ENCODE data around the gene CHRNA5. TPM values are rescaled to one million over a fixed set of nuclear protein-coding genes. Genes with fewer than 3 reads are reported as not detected.

The CHRNA5 gene
- polyA plus RNA-seq, 2 of the 4 experiments (the other 2 are of a cell fraction): 29.8 to 49.6 TPM

DNA sequence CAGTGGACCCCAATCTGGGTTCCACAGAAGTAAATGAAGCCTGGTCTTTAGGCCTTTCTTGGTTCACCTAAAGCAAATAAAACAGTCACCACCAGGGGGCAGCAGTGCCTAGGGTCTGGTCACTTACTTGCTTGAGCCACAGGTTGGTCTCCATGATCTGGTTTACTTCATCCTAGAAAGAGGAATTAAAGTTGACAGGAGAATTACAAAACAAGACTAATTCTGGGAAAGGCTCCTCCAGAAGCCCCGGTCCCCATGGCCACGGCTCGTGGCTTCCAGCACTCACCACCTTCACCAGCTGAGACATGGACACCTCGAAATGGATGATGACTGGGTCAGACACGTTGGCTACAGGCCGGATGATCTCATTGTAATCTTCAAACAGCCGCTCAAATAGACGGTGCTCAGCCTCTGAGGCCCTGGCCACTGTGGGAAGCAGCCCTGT lies 53.2 kb downstream of the CHRNA5 start:
- peaks cover 14% of the 10 kb centered on the region; the same call in 2 of the 3 replicates for H3K4me1 ChIP-seq
- ATAC-seq (peak; percentile 77 to 78), FAIRE-seq (peak; percentile 96), DNase-seq (ENCODE audit: low read depth in 1 of 2, low spot score in 1 of 2) (peak; percentile 89 to 96)
- TF ChIP-seq RAD21 (conservative IDR thresholded peaks at IDR 0.05 in 1 of 2, IDR thresholded peaks at IDR 0.05 in 1 of 2) (peak; percentile 92 to 96), MAFK (IDR thresholded peaks at IDR 0.05; ENCODE audit: partially characterized antibody) (no peak), SMC3 (IDR thresholded peaks at IDR 0.05) (peak; percentile 95), JUN (IDR thresholded peaks at IDR 0.05) (no peak), EHMT2 (IDR thresholded peaks at IDR 0.05; ENCODE audit: low read depth) (no peak)
- TF ChIP-seq, protein P1, sequence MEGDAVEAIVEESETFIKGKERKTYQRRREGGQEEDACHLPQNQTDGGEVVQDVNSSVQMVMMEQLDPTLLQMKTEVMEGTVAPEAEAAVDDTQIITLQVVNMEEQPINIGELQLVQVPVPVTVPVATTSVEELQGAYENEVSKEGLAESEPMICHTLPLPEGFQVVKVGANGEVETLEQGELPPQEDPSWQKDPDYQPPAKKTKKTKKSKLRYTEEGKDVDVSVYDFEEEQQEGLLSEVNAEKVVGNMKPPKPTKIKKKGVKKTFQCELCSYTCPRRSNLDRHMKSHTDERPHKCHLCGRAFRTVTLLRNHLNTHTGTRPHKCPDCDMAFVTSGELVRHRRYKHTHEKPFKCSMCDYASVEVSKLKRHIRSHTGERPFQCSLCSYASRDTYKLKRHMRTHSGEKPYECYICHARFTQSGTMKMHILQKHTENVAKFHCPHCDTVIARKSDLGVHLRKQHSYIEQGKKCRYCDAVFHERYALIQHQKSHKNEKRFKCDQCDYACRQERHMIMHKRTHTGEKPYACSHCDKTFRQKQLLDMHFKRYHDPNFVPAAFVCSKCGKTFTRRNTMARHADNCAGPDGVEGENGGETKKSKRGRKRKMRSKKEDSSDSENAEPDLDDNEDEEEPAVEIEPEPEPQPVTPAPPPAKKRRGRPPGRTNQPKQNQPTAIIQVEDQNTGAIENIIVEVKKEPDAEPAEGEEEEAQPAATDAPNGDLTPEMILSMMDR (IDR thresholded peaks at IDR 0.05): peak; percentile 97
- ChIA-PET POLR2A (no interaction called here), CTCF (interaction anchor here (0.8 to 19.2 kb wide), 28 partner anchors 13 to 315 kb away, joined by 3 to 256 read pairs (median 5); partner anchors contain the start of genes CHRNA5 and CHRNB4)
- 15% methylated on average over 8 of the region's 8 CpGs for WGBS (ENCODE audit: missing lambda C conversion rate)
- H3K27ac ChIP-seq: no peak overlapping the region
- H3K4me2 ChIP-seq: peak overlapping the region; percentile 61
- no peak overlapping the region for H3K4me3 ChIP-seq
- H3K9me3 ChIP-seq: no peaks in the 10 kb centered on the region

DNA sequence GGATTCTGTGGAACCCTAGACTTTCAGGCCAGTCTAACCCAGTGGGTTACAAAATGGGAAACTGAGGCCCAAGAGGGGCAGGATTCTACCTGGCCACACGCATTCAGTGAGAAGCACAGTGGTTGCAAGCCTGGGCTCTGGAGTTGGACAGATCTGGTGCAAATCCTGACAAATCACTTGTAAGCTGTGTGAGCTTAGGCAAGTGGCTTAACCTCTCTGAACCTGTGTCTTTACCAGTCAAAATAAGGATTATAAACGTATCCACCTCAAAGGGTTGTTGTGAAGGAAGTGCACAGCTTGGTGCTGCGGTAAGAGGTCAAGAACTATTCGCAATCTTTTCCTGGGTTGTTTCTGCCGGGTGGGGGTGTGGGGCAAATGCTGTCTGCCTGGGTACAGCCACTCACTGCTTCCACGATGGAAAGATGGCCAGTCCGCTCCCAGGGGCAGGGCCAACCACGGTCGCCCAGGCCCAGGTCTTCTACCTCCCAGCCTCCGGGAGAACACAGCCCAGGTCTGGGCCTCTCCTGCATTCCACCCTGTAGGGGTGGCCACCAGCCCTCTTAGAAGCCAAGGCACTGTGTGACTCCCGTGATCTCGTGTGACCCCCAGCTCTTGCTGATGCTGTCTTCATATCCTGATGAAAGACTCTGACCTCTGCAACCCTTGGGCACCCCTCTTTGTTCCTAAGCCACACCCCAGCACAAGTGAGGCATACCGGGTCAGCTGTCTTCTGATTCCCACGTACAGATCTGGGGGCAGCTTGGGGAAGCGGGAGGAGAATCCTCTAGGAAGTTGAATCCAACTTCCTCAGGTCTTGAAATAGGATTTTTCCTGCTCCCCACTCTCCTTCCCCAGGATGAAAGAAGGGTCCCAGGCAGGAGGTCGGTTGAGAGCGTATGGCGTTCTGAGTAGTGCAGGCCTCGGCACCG lies 54.0 kb downstream of the CHRNA5 start:
- H3K27ac ChIP-seq: no peak overlapping the region
- no peaks in the 10 kb centered on the region for H3K9me3 ChIP-seq
- H3K4me2 ChIP-seq: peak overlapping the region; percentile 99
- FAIRE-seq (no peak), DNase-seq (ENCODE audit: low read depth in 1 of 2, low spot score in 1 of 2) (no peak), ATAC-seq (peak in 1 of 2 experiments; percentile 46; a peak in 3 of 6 replicates)
- WGBS (ENCODE audit: missing lambda C conversion rate): 83% methylated on average over 19 of the region's 20 CpGs
- no peak overlapping the region; the same call in 1 of the 3 replicates for H3K4me3 ChIP-seq
- TF ChIP-seq ZFP36 (IDR thresholded peaks at IDR 0.05; ENCODE audit: borderline replicate concordance, partially characterized antibody) (peak; percentile 80), SREBF2 (IDR thresholded peaks at IDR 0.05) (no peak), ZNF302 (CRISPR knock-in tag; IDR thresholded peaks at IDR 0.05) (no peak), KDM1A (IDR thresholded peaks at IDR 0.05; ENCODE audit: low read depth) (peak; percentile 77; the same call in 1 of the 2 replicates), SMC3 (IDR thresholded peaks at IDR 0.05) (no peak), HEYL (CRISPR knock-in tag; IDR thresholded peaks at IDR 0.05) (no peak), KDM5A (IDR thresholded peaks at IDR 0.05) (no peak), NPAS2 (CRISPR knock-in tag; IDR thresholded peaks at IDR 0.05; ENCODE audit: borderline replicate concordance) (no peak), TFCP2L1 (CRISPR knock-in tag; IDR thresholded peaks at IDR 0.05) (no peak), HDAC2 (IDR thresholded peaks at IDR 0.05) (no peak)
- TF ChIP-seq, protein P1 (IDR thresholded peaks at IDR 0.05): no peak
- TF ChIP-seq, protein P2, sequence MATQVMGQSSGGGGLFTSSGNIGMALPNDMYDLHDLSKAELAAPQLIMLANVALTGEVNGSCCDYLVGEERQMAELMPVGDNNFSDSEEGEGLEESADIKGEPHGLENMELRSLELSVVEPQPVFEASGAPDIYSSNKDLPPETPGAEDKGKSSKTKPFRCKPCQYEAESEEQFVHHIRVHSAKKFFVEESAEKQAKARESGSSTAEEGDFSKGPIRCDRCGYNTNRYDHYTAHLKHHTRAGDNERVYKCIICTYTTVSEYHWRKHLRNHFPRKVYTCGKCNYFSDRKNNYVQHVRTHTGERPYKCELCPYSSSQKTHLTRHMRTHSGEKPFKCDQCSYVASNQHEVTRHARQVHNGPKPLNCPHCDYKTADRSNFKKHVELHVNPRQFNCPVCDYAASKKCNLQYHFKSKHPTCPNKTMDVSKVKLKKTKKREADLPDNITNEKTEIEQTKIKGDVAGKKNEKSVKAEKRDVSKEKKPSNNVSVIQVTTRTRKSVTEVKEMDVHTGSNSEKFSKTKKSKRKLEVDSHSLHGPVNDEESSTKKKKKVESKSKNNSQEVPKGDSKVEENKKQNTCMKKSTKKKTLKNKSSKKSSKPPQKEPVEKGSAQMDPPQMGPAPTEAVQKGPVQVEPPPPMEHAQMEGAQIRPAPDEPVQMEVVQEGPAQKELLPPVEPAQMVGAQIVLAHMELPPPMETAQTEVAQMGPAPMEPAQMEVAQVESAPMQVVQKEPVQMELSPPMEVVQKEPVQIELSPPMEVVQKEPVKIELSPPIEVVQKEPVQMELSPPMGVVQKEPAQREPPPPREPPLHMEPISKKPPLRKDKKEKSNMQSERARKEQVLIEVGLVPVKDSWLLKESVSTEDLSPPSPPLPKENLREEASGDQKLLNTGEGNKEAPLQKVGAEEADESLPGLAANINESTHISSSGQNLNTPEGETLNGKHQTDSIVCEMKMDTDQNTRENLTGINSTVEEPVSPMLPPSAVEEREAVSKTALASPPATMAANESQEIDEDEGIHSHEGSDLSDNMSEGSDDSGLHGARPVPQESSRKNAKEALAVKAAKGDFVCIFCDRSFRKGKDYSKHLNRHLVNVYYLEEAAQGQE (IDR thresholded peaks at IDR 0.05): no peak
- TF ChIP-seq, protein P3, sequence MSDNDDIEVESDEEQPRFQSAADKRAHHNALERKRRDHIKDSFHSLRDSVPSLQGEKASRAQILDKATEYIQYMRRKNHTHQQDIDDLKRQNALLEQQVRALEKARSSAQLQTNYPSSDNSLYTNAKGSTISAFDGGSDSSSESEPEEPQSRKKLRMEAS (IDR thresholded peaks at IDR 0.05): no peak
- ChIA-PET CTCF (interaction anchor here (0.6 to 19.2 kb wide), 32 partner anchors 13 to 1377 kb away, joined by 3 to 256 read pairs (median 5); partner anchors contain the start of genes CHRNA5 and CHRNB4), POLR2A (interaction anchor here (1.3 kb wide), 1 partner anchor 121 kb away, joined by 4 read pairs; no protein-coding TSS in a partner anchor)
- H3K4me1 ChIP-seq: peaks cover 14% of the 10 kb centered on the region; the same call in 2 of the 3 replicates

All from A549 (cell line).